Stimulated activated CD4-positive, alpha-beta T cell treated with anti-CD3 and anti-CD28 coated beads, TNF-alpha, amount 100 ng/mL, for 24 hours (primary cell): ENCODE measurements around the gene ACSF3.

Experiments used
- DNase-seq, 3 experiments: peaks; one replicate each; pipeline ENCODE4 v3.0.0-alpha.2; 2020; ENCODE audit warnings: low read depth in 3 of 3

The ACSF3 gene

DNA sequence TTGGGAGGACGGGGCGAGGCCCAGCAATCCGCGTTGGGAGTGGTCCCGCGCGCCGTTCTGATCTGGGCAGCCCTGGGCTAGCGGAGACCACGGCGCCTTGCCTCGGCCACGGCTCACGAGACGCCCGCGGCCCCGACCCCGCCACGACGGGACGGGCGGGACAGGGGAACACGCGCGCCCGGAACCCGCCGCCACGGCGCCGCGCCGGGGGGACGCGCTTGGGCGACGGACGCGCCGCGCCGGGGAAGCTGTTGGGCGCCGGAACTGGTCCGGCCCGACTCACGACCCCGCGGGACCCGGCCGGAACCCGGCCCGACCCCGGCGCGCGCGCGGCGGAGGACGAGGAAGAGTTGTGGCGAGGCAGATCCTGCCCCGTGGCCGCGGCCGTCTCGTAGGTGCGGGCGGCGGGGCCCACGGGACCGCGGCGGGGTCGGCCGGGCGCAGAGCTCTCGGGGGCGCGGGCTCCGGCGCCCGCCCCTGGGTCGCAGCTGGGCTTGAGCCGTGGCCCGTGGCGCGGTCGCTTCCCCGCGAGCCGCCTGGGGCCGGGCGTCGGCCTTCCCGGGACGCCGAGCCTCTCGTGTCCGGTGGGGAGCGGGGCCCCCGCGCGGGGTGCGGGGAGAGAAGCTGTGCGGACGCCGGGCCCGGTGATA, at the start of gene ACSF3:
ACSF3 (plus strand) TSS at position 251 of the 650 bp plus-strand sequence. CDS start 6,830 bp downstream, outside the sequence.
- peak; percentile 26 to 68 (median 55) for DNase-seq

DNA sequence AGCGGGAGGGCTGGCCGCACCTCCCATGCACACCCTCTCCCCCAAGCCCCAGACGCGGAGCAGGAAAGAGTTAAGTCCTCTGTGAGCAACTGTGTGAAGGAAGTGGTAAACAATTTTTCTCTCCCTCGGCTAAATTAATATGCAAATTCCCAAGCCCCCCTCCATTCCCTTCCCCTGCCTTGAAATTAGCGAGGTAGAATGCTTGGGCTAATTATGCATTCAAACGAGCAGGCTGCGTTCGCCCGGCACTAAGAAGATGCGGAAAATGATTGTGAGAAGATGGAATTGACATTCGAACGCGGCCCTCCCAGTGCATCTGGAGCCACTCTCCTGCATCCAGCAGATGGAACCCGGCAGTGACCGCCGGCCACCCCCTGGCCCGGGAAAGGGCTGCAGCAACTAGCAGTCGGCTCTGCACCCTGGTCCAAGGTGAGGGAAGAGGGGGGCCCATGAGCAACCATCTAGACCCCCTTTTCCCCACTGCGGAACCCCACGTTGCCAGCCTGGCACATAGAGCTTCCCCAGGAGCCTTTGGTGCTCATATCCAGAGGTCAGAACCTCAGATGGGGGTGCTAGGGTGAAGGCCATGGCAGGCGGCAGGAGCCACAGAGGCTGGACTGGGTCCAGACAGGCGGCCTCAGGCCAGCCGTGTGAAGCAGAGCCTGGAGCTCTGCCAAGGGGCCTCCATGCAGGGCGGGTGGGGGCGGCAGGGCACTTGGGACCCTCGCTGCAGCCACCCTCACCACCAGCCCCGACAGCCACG, 49.1 kb upstream of the ACSF3 start:
- no peak for DNase-seq

DNA sequence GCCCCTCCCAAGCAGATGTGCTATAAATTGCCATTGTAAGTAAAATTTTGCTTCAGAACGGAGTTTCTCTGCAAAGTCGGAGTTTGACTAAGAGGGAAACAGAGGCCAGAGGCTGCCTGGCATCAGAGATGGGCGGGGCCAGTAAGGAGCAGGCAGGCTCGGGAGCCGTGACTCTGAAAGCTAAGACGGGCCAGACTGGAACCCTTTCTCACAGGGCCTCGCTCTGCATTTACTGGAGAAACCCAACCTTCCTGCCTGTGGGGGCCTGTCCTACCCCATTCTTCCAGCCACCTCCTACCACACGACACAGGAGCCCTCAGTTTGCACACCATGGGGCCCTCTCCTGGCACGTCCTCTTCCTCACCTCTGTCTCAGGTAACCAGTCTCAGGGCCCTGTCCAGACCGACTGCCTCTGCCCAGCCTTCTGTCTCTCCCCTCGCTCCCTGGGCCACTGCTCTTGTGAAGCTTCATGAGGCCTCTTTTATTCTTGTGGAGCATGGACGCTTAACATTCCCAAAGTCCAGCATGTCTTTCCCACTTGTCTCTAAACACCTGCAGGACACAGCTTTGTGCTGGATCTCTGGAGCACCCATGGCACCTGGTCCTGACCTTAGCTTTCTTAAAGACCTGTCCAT, 48.4 kb upstream of the ACSF3 start:
- no peak for DNase-seq

DNA sequence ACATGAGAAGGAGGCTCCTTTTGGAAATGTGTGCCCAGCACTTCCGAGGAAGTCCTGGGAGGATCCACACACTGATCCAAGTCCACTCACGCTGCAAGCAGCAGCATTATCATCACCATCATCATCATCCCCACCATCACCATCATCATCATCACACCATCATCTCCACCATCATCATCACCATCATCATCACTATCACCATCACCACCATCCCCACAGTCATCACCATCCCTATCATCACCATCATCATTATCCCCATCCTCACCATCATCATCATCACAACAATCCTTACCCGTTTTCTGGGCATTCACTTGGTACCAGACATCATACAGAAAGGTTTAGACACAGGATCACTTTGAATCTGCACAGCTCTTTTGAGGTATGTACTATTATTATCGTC, 47.8 kb upstream of the ACSF3 start:
- no peak for DNase-seq

DNA sequence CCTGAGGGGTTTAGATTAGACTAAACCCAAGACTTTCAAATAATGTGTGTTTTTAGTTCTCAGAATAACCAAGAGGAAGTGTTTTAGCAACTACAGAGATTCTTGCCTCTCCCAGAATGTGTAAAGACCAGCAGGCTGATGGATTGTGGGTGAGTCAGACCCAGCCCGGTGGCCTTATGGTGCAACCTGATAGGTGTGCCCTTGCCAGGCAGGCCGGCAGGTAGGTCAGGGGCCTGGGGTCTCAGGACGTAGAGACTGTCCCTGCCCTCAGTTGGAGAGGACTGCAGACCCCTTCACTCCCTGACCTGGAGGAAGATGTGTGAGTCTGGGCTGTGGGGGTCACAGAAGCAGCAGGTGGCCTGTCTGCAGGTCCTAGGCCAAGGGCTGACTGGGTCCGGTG, 47.2 kb upstream of the ACSF3 start:
- no peak for DNase-seq

DNA sequence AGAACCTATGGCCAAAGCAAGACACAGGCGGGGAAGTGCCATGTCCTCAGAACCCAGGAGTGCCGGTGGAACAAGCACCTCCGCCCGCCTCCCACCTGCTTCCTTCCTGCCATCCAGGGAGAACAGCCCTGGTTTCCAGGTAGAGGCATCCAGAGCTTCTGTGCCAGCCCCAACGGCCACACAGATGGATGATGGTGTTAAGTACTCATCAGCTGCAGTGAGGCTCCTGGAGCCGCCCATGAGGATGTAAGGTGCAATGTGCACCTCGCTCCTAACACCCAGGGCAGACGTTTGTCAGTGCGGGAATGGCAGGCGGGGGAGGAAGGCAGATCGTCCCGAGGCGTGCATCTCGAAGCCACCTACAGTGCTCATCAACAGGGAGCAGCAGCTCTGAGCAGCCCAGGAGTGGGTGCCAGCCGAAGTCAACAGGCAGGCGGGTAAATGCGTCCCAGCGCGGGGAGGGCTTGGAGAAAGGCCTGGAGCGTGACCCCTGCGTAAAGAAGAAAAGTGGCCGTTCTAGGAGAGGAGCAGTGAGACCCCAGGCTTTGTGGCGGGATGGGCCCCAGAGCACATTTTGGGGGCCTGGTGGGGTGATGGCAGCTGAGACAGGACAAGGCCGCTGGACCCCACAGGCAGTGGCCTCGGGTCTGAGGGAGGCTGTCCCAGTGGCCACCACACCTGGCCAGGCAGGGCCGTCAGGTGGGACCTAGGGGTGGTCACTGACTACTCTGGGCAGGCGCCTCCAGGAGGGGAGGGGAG, 46.1 kb upstream of the ACSF3 start:
- no peak for DNase-seq

DNA sequence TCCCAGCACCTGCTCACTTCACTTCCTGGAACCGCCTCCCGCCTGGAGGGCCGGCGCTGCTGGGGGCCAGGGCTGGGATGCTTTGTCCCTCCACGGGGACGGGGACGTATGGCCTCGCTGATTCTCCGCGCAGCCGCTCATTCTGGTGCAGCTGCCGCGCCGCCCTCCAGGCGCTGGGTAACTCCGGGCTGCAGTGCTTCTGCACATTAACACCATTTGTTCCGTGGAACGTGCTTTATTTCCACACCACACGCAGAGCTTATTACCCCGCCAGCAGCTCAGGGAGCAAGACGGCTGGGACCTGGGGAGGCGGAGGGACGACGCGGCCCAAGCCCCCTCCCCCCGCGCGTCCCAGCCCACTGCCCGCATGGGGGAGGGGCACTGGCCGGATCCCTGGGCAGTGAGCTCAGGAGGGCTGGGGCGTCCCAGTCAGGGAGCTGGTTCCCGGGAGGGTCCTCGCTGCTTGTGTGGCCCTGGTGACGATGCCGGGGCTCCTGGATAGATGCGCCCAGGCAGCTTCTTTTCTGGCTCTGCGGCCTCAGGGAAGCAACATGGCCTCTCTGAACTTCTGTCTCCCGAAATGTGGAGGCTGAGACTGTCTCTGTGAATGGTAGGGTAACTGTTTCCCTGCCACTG, 45.4 kb upstream of the ACSF3 start:
- DNase-seq: no peak

DNA sequence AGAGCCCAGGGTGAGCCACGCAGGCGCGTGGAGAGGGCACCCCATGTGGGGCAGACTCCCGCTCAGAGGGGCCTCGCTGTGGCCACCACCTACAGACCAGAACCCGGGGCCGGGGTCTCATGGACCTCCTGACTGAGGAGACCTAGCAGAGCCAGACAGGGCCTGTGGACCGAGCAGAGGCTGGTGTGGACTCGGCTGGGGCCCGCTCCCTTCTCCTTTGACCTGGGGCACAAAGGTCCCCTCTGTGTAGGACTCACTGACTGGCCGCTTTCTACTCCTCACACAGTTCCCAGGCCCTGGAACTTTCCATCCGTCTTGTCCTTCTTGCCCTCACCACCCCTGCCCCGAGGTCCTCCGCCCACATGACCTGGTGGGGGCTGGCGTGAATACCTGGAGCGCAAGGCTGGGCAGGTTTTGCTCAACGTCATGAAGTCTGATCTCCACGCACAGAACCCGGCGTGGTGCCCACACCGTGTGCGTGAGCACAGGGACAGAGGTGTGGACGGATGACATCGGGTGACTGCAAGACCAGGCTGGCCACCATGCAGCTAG, 44.7 kb upstream of the ACSF3 start:
- DNase-seq: no peak

DNA sequence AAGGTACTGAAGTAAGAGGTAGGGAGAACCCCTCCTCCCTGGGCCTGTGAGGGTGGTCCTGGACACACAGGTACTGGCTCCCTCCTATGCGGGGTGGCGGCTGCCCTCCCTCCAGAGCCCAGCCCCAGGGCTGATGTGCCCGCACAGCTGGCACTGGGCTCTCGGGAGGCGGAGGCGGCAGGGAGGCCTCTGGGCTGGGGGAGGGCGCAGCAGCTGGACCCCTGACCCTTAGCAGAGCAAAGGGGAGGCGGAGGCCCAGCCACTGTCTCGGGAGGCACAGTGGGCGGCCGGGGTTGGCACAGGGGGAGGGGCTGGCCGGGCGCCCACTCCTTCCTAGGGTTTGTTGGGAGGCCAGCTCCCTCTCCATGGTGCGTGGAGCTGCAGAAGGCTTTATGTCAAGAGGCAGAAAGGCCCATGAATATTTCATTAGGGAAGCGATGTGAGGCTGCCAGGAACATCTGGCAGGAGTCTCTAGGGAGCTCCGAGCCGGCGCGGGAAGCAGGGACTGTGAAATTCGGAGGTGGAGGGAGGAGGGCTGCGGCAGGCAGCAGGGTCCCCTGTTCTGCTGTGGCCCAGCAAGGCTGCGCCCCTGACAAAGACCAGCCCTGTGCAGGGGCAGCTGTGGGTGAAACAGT, 44.1 kb upstream of the ACSF3 start:
- no peak for DNase-seq

DNA sequence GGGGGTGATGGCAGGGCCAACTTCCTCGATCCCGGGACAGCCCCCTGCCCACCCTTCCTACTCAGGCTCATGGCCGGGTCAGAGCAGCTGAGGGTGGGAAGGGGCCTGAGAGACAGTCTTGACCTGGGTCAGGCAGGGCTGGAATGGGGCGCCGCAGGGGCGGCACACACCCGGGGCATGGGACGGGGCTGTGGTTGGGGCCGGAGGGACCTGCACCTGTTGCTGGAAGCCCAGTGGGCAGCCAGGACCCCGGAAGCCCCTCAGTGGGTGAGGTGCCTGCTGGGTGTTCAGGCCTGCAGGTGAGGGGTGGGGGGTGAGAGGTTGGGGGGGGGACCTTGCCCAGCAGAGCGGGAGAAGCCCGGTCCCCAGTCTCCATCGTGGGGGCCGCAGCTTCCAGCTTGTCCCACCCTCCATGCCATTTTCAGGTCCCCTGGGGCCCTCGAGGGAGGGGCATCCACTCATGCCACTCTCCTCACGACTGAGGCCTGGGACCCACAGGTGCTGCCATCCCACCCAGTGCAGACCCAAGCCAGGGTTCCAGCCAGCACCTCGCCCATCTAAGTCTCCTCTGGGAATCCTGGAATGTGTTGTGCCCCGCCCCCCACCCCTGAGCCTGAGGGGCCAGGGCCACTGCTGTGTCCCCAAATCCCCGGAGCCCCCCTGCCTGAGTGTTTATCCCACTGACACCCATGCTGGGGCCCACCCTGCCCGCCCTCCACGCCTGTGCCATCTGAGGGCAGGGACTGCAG, 43.4 kb upstream of the ACSF3 start:
- no peak for DNase-seq

DNA sequence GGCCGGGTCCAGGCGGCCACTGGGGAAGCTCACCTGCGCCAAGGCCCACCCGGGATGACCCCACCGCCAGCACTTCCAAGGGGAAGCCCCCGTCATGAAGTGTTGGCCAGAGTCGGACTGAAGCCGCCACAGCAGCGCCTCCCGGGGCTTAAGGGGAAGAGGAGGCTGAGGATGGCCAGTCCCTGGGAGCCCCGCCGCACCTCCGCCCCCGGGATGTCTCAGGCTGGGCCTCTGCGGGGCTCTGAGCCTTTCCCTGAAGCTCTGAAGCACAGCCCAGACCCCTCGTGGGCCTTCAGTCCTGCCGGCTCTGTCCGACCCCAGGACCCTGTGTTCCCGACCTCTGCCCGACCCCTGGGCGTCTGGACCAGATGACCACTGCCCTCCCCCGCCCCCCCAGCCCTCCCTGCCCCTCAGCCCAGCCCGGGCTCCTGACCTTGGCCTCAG, 42.8 kb upstream of the ACSF3 start:
- DNase-seq: no peak

DNA sequence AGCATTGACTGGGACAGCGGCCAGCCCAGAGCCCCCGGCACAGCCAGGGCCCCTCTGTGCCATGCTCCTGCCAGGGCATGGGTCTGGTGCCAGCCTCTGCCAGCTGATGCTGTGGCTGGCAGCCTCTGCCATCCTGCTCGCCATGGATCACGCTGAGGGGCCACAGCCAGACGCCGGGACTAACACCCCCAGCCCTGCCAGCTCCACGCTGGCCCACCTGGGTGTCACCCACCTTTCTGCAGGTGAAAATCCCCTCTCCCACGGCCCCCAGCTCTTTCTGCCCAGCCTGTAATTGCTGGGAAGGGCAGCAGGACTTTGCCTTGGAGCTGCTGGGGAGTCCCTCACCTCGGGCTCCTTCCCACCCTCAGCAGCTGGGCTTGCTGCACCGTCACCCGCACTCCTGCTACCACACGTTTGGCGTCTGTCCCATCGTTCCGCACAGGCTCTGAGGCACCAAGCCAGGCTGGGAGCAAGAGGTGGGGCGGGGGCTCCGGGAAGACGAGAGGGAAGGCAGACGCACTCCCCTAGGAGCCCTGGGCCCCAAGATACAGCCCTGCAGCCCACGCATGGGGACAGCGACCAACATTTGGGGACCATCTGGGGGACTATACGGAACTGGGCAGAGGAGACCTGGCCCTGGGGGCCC, 42.0 kb upstream of the ACSF3 start:
- DNase-seq: no peak

DNA sequence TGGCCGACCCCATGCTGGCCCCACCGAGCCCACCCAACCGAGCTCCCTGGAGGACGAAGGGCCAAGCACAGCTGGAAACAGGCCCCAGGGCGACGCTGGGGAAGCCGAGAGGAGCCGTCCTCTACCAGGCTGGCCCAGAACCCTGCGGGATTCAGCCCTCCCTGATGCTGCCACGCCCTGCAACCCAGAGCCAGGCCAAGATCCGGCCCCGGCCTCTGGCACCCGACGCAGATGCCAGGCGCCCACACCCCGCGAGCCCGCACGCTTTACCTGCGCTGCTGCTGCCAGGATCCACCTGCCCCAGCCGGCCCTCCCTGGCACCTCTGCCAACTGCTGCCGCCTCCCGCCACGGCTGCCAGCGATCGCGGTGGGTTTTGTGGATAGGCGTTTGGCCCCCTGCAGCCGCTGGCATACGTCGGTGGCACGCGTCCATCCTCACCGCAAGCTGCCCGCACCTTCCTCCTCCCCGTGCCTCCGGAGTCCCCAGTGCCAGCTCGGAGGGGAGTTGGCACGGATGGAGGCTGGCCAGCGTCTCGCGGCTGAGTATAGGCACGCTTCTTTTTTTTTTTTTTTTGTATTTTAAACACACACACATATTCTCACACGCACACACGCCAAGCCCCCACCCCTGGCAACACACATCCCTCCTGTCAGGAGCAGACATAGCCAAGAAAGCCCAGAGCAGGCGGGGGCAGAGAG, 41.3 kb upstream of the ACSF3 start:
- DNase-seq: no peak

DNA sequence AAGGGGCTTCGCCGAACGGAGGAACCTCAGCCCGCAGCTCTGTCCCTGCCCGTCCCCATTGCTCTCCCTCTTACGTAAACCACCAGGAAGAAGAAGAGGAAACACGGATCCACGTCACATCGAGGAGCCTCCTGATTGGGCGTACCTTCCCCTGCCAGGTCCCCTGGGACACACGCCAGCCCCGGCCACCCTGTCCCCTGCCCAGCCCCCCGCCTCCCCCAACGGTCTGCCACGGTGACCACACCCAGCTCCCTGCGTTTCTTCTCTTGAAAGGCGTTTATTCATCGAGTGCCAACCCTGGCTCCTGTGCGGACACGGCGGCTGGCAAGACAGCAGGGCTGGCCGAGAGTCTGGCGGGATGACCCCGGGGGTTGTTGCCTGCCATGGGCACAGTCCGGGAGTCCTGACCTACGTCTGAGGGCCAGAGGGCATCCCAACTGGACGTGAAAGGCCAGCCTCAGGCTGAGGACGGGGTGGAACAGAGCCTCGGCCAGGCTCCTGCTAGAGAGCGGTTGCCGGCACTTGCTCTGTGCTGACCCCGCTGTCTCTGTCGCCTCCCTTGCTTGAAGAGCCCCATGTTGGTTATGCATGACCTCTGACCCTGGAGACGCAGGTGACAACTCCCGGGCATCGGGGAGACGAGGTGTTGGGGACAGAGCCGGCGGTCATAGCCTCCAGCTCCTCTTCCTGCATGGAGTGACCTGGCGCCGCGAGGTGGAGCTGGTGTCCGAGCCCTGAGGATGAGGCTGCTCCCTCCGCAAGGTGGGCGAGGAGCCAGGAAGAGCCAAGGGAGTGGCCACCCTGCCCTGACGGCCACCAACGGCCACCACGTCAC, 40.5 kb upstream of the ACSF3 start:
- no peak for DNase-seq

DNA sequence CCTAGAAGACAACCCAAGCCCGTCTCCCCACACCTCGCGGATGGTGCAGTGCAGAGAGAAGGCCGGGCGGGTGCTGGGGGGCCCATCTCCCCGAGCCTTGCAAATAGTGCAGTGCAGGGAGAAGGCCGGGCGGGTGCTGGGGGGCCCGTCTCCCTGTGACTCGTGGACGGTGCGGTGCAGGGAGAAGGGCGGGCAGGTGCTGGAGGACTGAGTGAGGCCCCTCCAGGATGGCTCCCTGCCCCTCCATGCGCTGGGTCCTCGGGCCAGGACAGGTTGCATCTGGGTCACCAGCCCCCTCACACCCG, 40.0 kb upstream of the ACSF3 start:
- no peak for DNase-seq

DNA sequence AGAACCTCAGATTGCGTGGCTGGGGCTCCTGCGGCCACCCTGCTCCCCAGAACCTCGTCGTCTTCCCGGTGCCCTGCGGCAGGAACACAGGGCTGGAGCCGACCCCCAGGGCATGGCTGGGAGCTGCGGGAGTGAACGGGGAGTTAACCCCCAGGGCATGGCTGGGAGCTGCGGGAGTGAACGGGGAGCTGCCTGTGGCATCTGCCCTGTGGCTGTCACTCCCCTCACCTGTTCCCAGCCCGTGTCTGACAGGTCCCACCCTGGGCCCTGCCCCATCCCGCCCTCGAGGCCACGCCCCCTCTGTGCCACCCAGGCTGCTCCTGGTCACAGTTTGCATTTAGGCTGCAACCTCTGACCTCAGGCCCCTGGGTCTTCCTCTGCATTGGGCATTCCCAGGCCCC, 39.4 kb upstream of the ACSF3 start:
- DNase-seq: no peak

DNA sequence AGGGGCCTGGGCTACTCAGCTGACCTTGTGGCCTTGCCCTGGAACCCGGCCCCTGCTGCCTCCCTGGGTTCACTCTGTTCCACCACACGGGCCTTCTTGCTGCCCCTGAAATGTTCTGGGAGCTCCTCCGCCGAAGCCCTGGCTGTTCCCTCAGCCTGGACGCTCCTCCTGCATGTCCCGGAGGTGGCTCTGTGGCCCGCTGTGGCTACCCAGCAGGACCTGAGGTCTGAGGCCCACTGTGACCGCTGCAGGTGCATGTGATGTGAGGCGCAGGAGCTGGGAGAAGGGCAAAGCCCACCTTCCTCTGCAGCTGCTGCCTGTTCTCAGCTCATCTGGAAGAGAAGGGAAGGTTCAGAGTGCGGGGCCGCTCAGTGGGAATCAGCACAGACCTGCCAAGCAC, 38.9 kb upstream of the ACSF3 start:
- no peak for DNase-seq

DNA sequence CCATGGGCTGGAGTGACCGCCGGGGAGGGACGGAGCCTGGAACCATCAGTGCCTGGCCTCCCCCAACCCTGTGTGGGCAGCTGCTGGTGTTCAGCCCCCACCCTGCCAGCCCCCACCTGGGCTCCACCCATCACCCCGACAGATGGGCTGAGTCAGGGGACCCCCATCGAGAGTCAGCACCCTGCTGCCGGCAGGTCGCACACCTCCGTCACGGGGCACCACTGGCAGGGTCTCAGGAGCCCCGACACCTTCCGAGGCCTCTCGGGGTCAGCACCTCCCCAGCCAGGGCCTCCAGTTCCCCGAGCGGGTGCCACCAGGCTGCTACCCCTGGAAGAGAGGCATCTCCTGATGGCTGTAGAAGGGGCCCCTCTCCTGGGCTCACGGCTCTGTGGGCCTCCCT, 38.3 kb upstream of the ACSF3 start:
- DNase-seq: no peak
